KOPT-K1 (cell line): ENCODE data around the gene MRAP.

Experiments used
- H3K27ac ChIP-seq: fragments of 200-600 bp; sonication (generic); 2 replicates; pipeline ENCODE4 v1.5.1; 2016; ENCODE audit warnings: antibody characterized with exemption, mild to moderate bottlenecking, low read depth, low read length; ENCODE audit not compliant: poor library complexity, severe bottlenecking
- H3K36me3 ChIP-seq: fragments of 200-600 bp; sonication (generic); 2 replicates; pipeline ENCODE4 v1.5.1; 2017; ENCODE audit warnings: antibody characterized with exemption, mild to moderate bottlenecking, low read length, moderate library complexity; ENCODE audit not compliant: insufficient read depth
- H3K9me3 ChIP-seq: fragments of 200-600 bp; sonication (generic); 2 replicates; pipeline ENCODE4 v1.5.1; 2017; ENCODE audit warnings: antibody characterized with exemption, low read length, mild to moderate bottlenecking; ENCODE audit not compliant: insufficient read depth, poor library complexity, severe bottlenecking

The MRAP gene

DNA sequence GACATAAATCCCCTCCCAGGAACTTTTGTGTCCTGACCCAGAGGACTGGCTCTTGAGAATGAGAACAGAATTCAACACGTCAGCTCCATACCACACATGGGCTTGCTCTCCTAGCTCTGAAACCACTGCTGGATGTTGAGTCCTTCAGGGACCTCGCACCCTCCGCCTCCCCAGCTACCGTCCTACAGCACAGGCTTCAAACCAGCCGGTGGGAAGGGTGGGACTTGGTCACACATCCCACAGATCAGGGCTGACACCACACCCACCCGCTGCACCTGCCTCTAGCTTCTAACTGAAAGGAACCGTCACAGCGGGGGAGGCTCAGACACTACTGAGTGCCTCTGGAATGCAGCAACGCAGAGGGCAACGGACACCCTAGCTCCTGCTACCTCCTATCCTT, 24.0 kb downstream of the MRAP start:
- peaks cover 100% of the 10 kb centered on the region for H3K36me3 ChIP-seq
- H3K9me3 ChIP-seq, result no peaks in the 10 kb centered on the region
- H3K27ac ChIP-seq, result no peak overlapping the region

DNA sequence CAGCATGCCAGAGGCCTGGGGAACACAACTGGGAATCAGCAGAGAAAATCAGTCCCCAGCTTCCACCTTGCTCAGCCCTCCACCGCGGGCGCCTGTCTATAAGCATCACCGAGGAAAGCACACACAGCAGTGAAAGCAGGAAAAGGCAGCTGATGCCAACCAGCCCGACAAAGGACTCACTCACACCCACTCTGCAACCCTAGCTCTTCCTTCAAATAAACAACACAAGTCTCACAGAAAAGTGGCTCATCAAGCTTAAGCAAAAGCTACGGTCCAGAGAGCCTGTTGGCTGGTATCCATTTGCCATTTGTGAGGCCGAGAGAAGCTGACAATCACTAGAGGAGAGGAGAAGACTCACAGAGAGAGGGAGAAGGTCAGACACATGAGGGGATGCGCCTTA, 27.1 kb downstream of the MRAP start:
- H3K27ac ChIP-seq, result no peak overlapping the region
- H3K36me3 ChIP-seq, result peaks cover 100% of the 10 kb centered on the region
- H3K9me3 ChIP-seq, result no peaks in the 10 kb centered on the region

DNA sequence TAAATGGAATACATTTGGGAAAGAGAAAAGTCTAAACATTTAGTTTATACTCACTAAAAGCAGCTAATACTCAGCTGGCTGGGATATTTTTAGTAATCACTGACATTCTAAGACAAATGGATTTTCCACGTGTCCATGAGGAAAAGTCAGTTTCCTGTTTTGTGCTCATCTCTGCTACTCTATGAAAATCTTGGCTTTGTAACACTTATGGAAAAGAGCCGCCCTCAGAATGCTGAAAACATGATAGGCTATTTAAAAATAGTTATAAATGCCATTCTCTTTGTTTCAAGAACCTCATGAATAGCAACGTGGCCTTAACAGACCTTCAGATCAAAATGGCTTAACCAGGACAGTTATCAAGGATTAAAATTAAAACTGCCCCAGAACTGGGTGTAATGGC, 29.9 kb downstream of the MRAP start:
- Histone ChIP-seq H3K36me3 (peaks cover 100% of the 10 kb centered on the region), H3K27ac (no peak overlapping the region), H3K9me3 (peaks cover 8% of the 10 kb centered on the region)

DNA sequence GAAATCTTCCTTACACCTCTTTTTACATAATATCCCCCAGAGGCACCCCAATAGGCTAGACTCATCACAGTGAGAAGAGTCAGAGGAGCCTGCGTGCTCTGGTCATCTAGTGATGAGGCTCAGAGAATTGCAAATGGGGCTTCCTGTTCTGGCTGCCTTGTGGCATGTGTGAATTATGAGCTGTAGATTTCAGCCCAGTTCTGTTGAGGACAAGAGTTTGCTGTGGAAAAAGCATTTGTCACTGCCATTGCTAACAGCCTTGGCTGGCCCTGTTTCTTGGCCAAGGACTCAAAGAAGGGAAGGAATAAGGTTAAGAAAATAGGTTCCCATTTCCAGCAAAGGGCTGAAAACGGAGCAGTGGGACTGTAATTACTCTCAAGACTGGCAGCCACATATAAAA, 30.7 kb downstream of the MRAP start:
- Histone ChIP-seq H3K27ac (no peak overlapping the region), H3K9me3 (peaks cover 8% of the 10 kb centered on the region), H3K36me3 (peaks cover 100% of the 10 kb centered on the region)

DNA sequence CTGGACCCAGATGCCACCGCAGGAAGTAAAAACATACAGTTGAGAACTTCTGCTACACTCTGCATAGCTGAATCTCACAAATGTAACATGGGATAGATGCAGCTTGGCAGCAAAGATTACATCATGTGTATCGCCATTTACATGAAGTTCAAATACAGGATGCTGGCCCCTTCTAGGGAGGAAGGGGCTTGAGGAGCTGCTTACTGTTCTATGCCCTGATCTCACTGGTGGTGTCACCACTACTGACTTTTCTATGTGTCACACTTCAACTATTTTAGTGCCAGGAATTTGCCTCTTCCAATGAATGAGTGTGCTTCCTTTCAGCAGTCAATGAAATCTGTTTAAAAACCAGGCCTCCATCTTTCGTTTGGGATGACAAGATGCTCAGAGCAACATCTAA, 31.1 kb downstream of the MRAP start:
- H3K9me3 ChIP-seq, result peaks cover 8% of the 10 kb centered on the region
- H3K36me3 ChIP-seq, result peaks cover 100% of the 10 kb centered on the region
- no peak overlapping the region for H3K27ac ChIP-seq

DNA sequence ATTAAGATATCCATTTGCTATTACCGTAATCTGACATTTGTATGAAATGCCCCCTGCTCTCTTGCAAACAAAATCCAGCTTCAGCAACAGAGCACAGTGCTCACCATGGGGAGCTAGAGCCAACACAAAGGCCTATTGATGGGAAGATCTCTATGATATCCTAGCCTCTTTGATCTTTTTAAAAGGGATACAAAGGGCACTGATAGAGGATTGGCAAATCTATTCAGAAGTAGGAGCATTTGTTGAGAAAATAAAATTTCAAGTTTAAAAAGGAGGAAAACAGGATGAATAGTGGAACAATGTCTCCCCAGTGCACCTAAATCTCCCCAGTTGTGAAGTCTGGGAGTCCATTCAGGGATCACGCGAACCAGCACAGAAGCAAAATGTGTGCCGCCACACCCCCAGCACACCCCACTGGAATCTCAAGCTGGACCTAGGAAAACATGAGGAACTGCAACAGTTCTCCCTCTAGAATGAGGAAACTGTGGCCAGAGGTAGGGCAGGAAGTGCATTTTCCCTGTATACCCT, 32.2 kb downstream of the MRAP start:
- H3K27ac ChIP-seq, result no peak overlapping the region
- H3K36me3 ChIP-seq, result peaks cover 100% of the 10 kb centered on the region
- H3K9me3 ChIP-seq, result peaks cover 8% of the 10 kb centered on the region

DNA sequence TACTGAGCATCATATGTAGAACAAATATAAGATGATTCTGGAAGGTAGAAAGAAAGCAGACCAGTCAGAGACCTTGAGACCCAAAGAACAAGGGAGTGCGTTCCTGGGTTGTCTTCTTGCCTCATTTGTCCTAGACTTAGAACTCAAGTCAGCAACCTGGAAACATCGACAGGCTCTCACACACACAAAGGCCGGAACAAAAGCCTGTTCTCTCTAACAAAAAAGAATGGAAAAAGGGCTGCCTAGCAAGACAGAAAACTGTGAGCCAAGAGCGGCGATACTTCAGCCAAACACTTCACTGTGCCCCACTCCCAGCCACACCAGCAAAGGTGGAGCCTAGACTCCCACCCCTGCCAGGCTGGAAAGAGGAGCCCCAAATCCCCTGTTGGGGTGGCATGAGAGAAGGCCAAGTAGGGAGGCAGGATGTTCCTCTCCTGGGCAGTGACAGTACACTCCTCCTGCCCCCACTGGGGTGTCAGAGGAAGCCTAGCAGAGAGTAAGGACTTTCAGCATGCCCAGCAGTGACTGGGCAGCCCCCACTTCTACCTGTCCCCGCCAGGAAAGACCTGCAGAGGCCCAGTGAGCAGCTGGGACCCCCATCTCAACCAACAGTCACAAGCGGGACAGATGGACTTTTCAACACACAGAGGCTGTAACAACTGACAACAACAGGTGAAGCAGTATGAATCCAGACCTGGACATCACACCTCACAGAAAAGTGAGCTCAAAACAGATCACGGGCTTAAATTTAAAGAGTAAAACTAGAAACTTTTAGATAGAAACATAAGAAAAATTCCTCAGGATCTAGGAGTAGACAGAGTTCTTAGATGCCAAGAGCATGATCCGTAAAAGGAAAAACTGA, 33.0 kb downstream of the MRAP start:
- no peak overlapping the region for H3K27ac ChIP-seq
- peaks cover 8% of the 10 kb centered on the region for H3K9me3 ChIP-seq
- peaks cover 100% of the 10 kb centered on the region for H3K36me3 ChIP-seq

DNA sequence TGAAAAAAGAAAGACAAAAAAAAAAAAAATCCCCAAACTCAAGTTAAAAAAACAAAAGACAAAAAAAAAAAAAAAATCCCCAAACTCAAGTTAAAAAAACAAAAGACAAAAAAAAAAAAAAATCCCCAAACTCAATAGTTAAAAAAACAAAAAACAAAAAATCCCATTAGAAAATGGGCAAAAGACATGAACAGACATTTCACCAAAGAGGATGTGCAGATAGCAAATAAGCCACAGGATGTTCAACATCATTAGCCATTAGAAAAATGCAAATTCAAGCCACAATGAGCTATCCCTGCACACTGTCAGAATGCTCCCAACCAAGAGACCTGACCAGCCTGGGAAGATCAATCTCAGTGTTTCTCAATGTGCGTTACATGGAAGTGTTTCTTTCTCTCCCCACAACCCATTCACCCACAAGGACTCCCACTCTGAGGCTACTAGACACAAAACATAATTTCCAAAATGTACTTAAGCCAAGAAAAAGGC, 33.9 kb downstream of the MRAP start:
- peaks cover 8% of the 10 kb centered on the region for H3K9me3 ChIP-seq
- peaks cover 100% of the 10 kb centered on the region for H3K36me3 ChIP-seq

DNA sequence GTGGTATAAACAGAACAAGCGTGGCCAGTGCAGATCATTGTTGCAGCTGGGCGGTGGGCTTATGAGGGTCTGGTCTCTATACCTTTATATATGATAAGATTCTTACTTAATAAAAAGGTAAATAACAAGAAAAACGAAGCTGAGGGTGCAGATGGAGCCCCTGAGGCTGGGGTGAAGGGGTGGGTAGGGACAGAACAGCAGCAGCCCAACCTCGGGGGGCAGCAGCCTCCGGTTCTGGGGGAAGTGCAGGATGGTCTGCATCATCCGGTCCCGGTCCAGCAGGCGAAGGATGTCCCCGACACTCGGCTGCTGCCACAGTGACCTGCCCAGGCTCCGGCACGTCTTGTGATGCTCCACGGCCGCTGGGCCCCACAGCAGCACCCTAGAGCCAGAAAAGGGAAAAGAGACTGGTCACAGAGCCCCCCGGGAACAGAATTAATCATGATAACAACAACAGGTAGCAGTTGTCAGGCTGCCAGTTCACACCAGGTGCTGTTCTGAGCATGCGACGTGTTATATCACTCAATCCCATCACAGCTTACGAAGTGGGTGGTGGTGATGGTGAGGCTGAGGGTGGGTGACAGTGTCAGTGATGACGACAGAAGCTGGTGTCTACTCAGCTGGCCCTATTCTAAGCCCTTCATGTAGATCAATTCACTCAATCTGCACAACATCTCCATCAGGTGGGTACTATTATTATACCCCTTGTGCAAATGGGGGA, 35.5 kb downstream of the MRAP start:
- H3K27ac ChIP-seq, result no peak overlapping the region
- peaks cover 100% of the 10 kb centered on the region for H3K36me3 ChIP-seq

More for the DNA sequence above, 33.9 kb downstream of the MRAP start:
- H3K27ac ChIP-seq, result no peak overlapping the region

DNA sequence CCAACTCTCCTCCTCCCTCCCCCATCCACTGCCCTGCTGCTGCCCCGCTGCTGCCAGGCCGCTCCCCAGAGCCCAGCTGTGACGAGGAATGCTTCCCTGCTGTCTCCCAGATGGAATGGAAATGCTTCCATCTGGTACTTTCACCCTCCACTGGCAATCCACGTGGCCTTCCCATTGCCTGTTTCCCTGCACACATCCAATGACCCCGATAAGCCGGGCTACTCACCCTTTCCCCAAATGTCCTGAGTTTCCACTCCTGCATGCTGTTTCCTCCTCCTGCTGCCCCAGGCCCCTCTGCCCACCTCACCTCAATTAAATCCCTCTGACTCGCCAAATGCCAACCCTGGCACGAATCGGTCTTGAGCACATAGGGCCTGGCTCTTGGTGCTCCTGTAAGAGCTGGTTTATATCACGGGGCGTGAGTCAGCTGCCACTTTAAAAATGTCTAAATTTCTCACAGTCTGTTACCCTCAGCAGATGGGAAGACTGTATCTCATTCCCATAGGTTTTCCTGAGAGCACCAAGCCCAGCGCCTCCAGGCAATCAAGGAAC, 36.4 kb downstream of the MRAP start:
- H3K27ac ChIP-seq, result no peak overlapping the region
- H3K9me3 ChIP-seq, result peaks cover 8% of the 10 kb centered on the region
- peaks cover 100% of the 10 kb centered on the region for H3K36me3 ChIP-seq

More for the DNA sequence above, 35.5 kb downstream of the MRAP start:
- peaks cover 8% of the 10 kb centered on the region for H3K9me3 ChIP-seq

DNA sequence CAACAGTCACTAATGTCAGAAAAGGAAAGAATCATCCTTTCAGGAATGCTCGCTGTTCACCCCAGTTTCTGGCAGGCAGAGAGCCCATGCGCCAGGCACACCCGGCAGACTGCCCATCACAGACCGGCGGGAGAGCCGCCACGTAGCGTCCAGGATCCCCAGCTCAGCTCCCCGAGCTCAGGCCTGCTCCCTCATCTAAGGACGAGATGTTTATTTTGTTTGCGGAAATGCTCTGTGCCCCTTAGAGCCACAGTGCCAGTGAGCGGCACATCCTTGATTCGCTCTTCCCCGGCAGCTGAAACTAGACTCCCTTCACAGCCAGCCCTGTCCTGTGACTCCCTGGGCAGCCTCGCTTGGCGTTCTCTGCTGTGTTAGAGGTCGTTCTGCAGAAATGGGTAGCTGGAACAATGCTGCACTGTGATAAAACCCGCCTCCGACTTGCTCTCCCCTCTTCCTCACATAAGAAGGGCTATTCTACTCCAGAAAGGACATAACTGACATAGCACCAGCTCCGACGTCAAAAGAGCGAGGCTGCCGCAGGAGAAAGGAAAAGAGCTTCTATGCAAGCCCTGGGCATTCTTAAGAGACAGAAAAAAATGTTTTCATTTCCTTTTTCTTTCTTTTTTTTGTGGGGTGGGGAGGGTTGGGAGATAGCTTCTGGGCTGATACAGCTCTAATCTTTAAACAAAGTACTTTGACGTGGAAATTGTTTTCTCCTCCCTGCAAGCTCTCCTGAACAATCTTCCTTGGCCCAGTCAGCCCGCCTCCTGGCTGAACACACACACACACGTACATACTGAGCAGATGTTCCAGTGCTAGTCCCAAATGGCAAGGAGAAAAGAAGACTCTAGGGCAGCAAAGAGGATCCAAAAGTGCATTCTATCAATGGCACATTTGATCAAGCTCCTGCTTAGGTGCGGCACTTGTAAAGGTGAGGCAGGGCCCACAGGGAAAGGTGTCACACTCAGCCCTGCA, 37.2 kb downstream of the MRAP start:
- H3K36me3 ChIP-seq, result peaks cover 100% of the 10 kb centered on the region
- no peak overlapping the region for H3K27ac ChIP-seq
- H3K9me3 ChIP-seq, result peaks cover 8% of the 10 kb centered on the region

DNA sequence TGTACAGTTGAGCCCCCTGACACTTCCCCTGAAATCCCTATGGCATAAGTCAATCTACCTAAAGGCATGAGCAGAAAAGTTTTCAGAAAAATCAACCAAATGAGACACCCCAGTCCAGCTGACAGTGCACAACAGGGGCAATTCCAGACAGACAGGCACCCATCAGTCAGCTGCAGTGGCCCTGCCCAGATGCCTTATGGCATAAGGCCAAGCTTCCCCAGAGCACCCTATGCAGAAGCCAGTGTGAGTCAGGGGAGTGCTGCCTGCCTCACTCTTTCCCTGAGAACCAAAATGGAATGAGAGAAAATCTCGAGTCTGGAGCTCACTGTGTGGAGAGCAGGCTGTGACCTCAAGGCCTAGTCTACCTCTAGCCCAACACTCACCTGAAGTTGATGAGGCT, 38.1 kb downstream of the MRAP start:
- Histone ChIP-seq H3K27ac (no peak overlapping the region), H3K36me3 (peaks cover 100% of the 10 kb centered on the region), H3K9me3 (peaks cover 8% of the 10 kb centered on the region)

DNA sequence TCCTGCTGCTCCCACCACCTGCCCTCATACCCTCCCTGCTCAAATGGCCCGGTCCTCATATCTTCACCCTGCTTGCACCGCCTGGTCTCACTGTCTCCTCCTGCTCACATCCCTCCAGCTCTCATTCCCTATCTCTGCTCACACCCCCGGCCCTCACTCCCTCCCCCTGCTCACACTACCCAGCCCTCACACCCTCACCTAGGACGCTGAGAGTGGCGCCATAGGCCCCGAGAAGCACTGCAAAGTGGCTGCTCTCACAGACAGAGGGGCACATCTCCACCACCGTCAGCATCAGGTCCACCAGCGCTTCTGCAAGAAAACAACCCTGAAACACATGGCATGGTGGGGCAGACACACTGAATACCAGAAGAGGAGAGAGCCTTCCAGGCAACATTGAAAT, 38.6 kb downstream of the MRAP start:
- Histone ChIP-seq H3K9me3 (peaks cover 8% of the 10 kb centered on the region), H3K36me3 (peaks cover 100% of the 10 kb centered on the region), H3K27ac (no peak overlapping the region)

DNA sequence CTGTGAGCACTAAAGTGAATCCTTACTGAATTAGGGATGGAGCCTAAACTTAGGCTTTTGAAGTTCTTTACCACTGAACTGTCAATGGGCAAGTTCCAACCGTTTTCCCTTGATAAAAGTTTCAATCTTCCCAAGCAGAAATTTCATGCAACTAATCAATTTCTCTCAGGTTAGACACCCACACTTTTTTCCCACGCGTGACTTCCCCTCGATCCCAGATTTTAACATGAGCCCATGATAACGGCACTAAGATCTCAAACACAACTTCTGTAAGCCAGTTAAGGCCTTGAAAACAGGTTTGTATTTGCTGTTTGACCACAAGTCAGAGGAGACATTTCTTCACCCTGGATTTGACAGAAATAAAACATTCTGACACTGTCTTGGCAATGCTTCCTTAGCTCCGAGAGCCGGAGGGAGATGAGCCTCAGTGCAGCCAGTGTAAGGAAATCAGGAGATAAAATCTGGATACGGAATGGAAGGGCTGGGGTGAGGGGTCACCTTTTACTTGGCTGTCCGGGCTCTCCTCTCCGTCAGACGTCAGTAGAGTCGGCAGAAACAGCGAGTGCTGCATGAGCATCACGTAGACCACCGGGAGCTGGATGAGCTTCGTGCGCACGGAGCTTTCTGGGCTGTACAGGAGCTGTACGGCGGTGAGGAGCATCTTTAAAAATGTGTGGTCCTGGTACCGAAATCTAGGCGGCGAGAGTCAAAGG, 39.7 kb downstream of the MRAP start:
- peaks cover 100% of the 10 kb centered on the region for H3K36me3 ChIP-seq

More for the DNA sequence above, 39.7 kb downstream of the MRAP start:
- H3K27ac ChIP-seq, result no peak overlapping the region
- peaks cover 1% of the 10 kb centered on the region for H3K9me3 ChIP-seq
